H1 (cell line): Measurements from ENCODE around the gene GABRG2. TPM values are rescaled to one million over a fixed set of nuclear protein-coding genes. Genes with fewer than 3 reads are reported as not detected.

ENCODE experiments used
- CTCF ChIA-PET: fragments of 300-600 bp; sonication (Branson Sonifier 250); formaldehyde crosslinking; loops from one replicate; lab custom pipeline; 2021; ENCODE audit not compliant: partially characterized antibody; lab: Charles Lee
- POLR2A ChIA-PET: fragments of 300-600 bp; sonication (Branson Sonifier 250); formaldehyde crosslinking; loops from one replicate; lab custom pipeline; 2021; ENCODE audit warnings: inconsistent platforms; ENCODE audit not compliant: partially characterized antibody; lab: Charles Lee
- DNase-seq, 2 experiments: peaks; one replicate each; pipeline versions ENCODE4 v3.0.0 to v3.0.0-alpha.2; 2010 to 2022; ENCODE audit warnings: low spot score in 2 of 2, low read depth in 1 of 2, mixed read lengths in 1 of 2
- FAIRE-seq: peaks from 2 replicates; lab custom pipeline; 2011; peaks lifted over from hg19 to GRCh38; lab: Jason Lieb, UNC
- H2AFZ ChIP-seq: 2 replicates; pipeline ENCODE4 v1.8.1; 2012; ENCODE audit warnings: low read length, inconsistent platforms
- H2AK5ac ChIP-seq: 2 replicates; pipeline ENCODE4 v1.6.1; 2013; ENCODE audit warnings: low read depth, low read length
- H2BK120ac ChIP-seq: replicated peaks from 2 replicates; pipeline ENCODE3; 2013; ENCODE audit warnings: low read depth, low read length, inconsistent platforms
- H2BK12ac ChIP-seq: 2 replicates; pipeline ENCODE4 v1.6.1; 2013; ENCODE audit warnings: low read depth, low read length
- H2BK15ac ChIP-seq: 2 replicates; pipeline ENCODE4 v1.6.1; 2013; ENCODE audit warnings: low read length
- H2BK20ac ChIP-seq: 2 replicates; pipeline ENCODE4 v1.6.1; 2013; ENCODE audit warnings: low read length
- H2BK5ac ChIP-seq: 2 replicates; pipeline ENCODE4 v1.6.1; 2013; ENCODE audit warnings: low read depth, low read length
- H3K14ac ChIP-seq: 2 replicates; pipeline ENCODE4 v1.6.1; 2013; ENCODE audit warnings: inconsistent platforms; ENCODE audit not compliant: insufficient read length
- H3K18ac ChIP-seq: 2 replicates; pipeline ENCODE4 v1.6.1; 2013; ENCODE audit warnings: low read length; ENCODE audit errors: extremely low read depth
- H3K23ac ChIP-seq: 2 replicates; pipeline ENCODE4 v1.6.1; 2013; ENCODE audit warnings: inconsistent platforms; ENCODE audit not compliant: insufficient read length
- H3K23me2 ChIP-seq: 2 replicates; pipeline ENCODE4 v1.6.1; 2013; ENCODE audit warnings: low read depth, low read length
- H3K27ac ChIP-seq: 2 replicates; pipeline ENCODE4 v1.6.1; 2011; ENCODE audit warnings: low read depth, low read length, inconsistent platforms
- H3K27me3 ChIP-seq, 4 experiments: replicated peaks in 1 of 4; 1 replicate in 1 of 4; 2 replicates in 3 of 4; pipeline versions ENCODE4 v1.6.1 to v1.8.1; 2011 to 2013; ENCODE audit warnings: low read length in 3 of 4, mild to moderate bottlenecking in 3 of 4, inconsistent platforms in 2 of 4, mixed read lengths in 2 of 4, moderate library complexity in 1 of 4; ENCODE audit not compliant: control insufficient read depth in 3 of 4, insufficient read depth in 3 of 4; ENCODE audit errors: extremely low read depth in 1 of 4
- H3K36me3 ChIP-seq, 4 experiments: 2 replicates each; pipeline versions ENCODE4 v1.6.1 to v1.8.1; 2011 to 2013; ENCODE audit warnings: mild to moderate bottlenecking in 4 of 4, low read length in 3 of 4, moderate library complexity in 2 of 4, control low read depth in 1 of 4, inconsistent platforms in 1 of 4; ENCODE audit not compliant: insufficient read depth in 4 of 4, control insufficient read depth in 2 of 4
- H3K4ac ChIP-seq: replicated peaks from 2 replicates; pipeline ENCODE3; 2013; ENCODE audit warnings: low read length, low read depth, mixed read lengths, inconsistent platforms; ENCODE audit not compliant: insufficient read length
- H3K4me1 ChIP-seq, 4 experiments: replicated peaks in 1 of 4; 1 replicate in 1 of 4; 2 replicates in 3 of 4; pipeline versions ENCODE4 v1.6.1 to v1.8.1; 2011 to 2013; ENCODE audit warnings: low read length in 3 of 4, inconsistent platforms in 2 of 4, mixed read lengths in 1 of 4; ENCODE audit not compliant: insufficient read depth in 4 of 4, control insufficient read depth in 3 of 4
- H3K4me2 ChIP-seq, 2 experiments: 2 replicates each; pipeline versions ENCODE4 v1.6.1 to v1.8.1; 2011 to 2013; ENCODE audit warnings: low read depth in 2 of 2, low read length in 2 of 2, control low read depth in 1 of 2, inconsistent platforms in 1 of 2, mild to moderate bottlenecking in 1 of 2; ENCODE audit not compliant: insufficient read depth in 1 of 2
- H3K4me3 ChIP-seq, 4 experiments: fragments of 200-600, 300-600 bp in 1 of 4; sonication (generic), shearing (Covaris generic), sonication (Bioruptor Twin) in 1 of 4; 2 replicates each; pipeline versions ENCODE4 v1.5.1 to v1.8.1; 2011 to 2016; ENCODE audit warnings: low read length in 4 of 4, low read depth in 3 of 4, control low read depth in 2 of 4, inconsistent platforms in 2 of 4, mild to moderate bottlenecking in 2 of 4, mixed read lengths in 1 of 4, moderate library complexity in 1 of 4; ENCODE audit not compliant: insufficient read depth in 2 of 4; ENCODE audit errors: extremely low read depth in 1 of 4
- H3K56ac ChIP-seq: replicated peaks from 2 replicates; pipeline ENCODE3; 2013; ENCODE audit warnings: low read depth, mild to moderate bottlenecking, mixed read lengths, low read length, inconsistent platforms; ENCODE audit not compliant: insufficient read length
- H3K79me1 ChIP-seq: 2 replicates; pipeline ENCODE4 v1.6.1; 2013; ENCODE audit warnings: low read depth, low read length, control low read depth
- H3K79me2 ChIP-seq, 2 experiments: 2 replicates each; pipeline versions ENCODE4 v1.6.1 to v1.8.1; 2012 to 2013; ENCODE audit warnings: low read length in 2 of 2, mild to moderate bottlenecking in 2 of 2, inconsistent platforms in 1 of 2; ENCODE audit not compliant: insufficient read depth in 2 of 2, control insufficient read depth in 1 of 2
- H3K9ac ChIP-seq, 4 experiments: replicated peaks in 1 of 4; 1 replicate in 1 of 4; 2 replicates in 3 of 4; pipeline versions ENCODE4 v1.6.1 to v1.8.1; 2011 to 2013; ENCODE audit warnings: low read depth in 3 of 4, low read length in 3 of 4, control low read depth in 2 of 4, mild to moderate bottlenecking in 2 of 4, moderate library complexity in 2 of 4, inconsistent platforms in 1 of 4; ENCODE audit errors: extremely low read depth in 1 of 4
- H3K9me3 ChIP-seq, 2 experiments: 2 replicates each; pipeline versions ENCODE4 v1.6.1 to v1.8.1; 2012 to 2013; ENCODE audit warnings: mild to moderate bottlenecking in 2 of 2, moderate library complexity in 2 of 2, control low read depth in 1 of 2, inconsistent platforms in 1 of 2, low read depth in 1 of 2, low read length in 1 of 2, mixed read lengths in 1 of 2; ENCODE audit not compliant: insufficient read depth in 2 of 2
- H4K20me1 ChIP-seq, 2 experiments: replicated peaks in 1 of 2; 2 replicates each; pipeline versions ENCODE3 to v1.8.1; 2011 to 2013; ENCODE audit warnings: inconsistent platforms in 2 of 2, low read length in 2 of 2, mild to moderate bottlenecking in 1 of 2; ENCODE audit not compliant: insufficient read depth in 2 of 2, control insufficient read depth in 1 of 2
- H4K5ac ChIP-seq: 2 replicates; pipeline ENCODE4 v1.6.1; 2013; ENCODE audit warnings: low read length, low read depth, mixed read lengths, inconsistent platforms; ENCODE audit not compliant: insufficient read length
- H4K8ac ChIP-seq: 2 replicates; pipeline ENCODE4 v1.8.0; 2013; ENCODE audit warnings: mild to moderate bottlenecking, moderate library complexity, low read length, inconsistent platforms; ENCODE audit not compliant: insufficient read depth; ENCODE audit errors: extremely low read depth
- H4K91ac ChIP-seq: replicated peaks from 2 replicates; pipeline ENCODE3; 2013; ENCODE audit warnings: low read length, mixed read lengths, inconsistent platforms; ENCODE audit not compliant: insufficient read length
- RXRA ChIP-seq: IDR thresholded peaks from 2 replicates; pipeline ENCODE4 v1.6.1; 2011; ENCODE audit warnings: low read depth, mild to moderate bottlenecking, low read length, moderate library complexity; ENCODE audit not compliant: insufficient read depth
- TAF7 ChIP-seq: optimal IDR thresholded peaks from 2 replicates; pipeline ENCODE3; 2011; ENCODE audit warnings: low read depth, mild to moderate bottlenecking, inconsistent platforms, low read length, moderate library complexity, borderline replicate concordance
- WGBS, 2 experiments: shearing (Covaris generic) in 1 of 2; methylation state at CpG; one replicate each; pipeline versions ENCODE4 v1.1.6 to v1.1.7; 2013 to 2015; ENCODE audit warnings: low lambda C conversion rate in 2 of 2, mixed read lengths in 2 of 2, inconsistent platforms in 1 of 2, low coverage in 1 of 2, missing lambda C conversion rate in 1 of 2; ENCODE audit not compliant: insufficient replicate concordance in 2 of 2, insufficient coverage in 1 of 2, insufficient read length in 1 of 2; ENCODE audit errors: extremely low coverage in 1 of 2, missing lambda C conversion rate in 1 of 2; 5-methylcytosine and 5-hydroxymethylcytosine counted together
- polyA plus RNA-seq, 7 experiments: library from polyadenylated mRNA; depleted of rRNA in 3 of 7; stranded (reverse) in 5 of 7; unstranded in 2 of 7; fragments of >200 nt in 5 of 7; fragments of 200-250 nt in 2 of 7; gene quantifications; 1 replicate in 5 of 7; 2 replicates in 1 of 7; 4 replicates in 1 of 7; pipeline versions ENCODE4 v1.2.1 to v1.2.3, GENCODE V29; 2011 to 2013; ENCODE audit warnings: missing spikeins in 2 of 7, mixed read lengths in 2 of 7
- total RNA-seq: library from RNA; stranded (reverse); fragmentation: NEBNext Ultra II Directional; extraction: Animal tissue kit (Norgen Biotek cat#: 25700); gene quantifications from 2 replicates; pipeline ENCODE4 v1.2.1, GENCODE V29; 2021

Gene GABRG2
- total and polyA plus RNA-seq, 2 of the 8 experiments (the other 6 are each of a cell fraction or from before 2014, with no cell fraction given), result 2.0 to 2.8 TPM

DNA sequence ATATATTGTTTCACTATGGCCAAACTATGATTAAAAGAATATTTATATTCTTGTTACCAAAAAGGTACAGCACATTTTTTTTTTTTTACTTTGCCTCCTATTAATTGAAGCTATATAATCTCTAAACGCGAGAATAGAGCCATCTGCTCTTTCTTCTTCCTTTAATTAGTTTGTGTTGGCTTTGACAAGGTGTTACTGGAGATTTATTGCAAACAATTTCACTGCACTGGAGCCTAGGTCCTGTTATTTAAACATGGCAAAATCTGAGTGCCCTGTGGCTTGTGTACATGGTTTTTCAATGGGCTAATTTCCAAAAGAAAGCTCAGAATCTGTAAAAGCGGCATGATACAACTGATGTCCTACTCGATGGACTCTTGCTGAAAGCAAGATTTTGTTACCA, 40.8 kb upstream of the GABRG2 start:
- no peak overlapping the region for H3K9ac ChIP-seq
- H4K5ac ChIP-seq, result no peak overlapping the region
- no peak for FAIRE-seq
- no peak overlapping the region for H2BK20ac ChIP-seq
- peaks cover 0 to 1% (median 0%) of the 10 kb centered on the region in 4 experiments; a peak in 1 of 7 replicates for H3K27me3 ChIP-seq
- no peak overlapping the region for H2BK15ac ChIP-seq
- no peaks in the 10 kb centered on the region for H3K79me1 ChIP-seq
- H3K79me2 ChIP-seq, result no peaks in the 10 kb centered on the region
- H3K27ac ChIP-seq, result no peak overlapping the region
- H4K91ac ChIP-seq, result no peak overlapping the region
- no peak overlapping the region for H3K23ac ChIP-seq
- H3K56ac ChIP-seq, result no peak overlapping the region
- POLR2A ChIA-PET, result no interaction called here
- H3K23me2 ChIP-seq, result no peaks in the 10 kb centered on the region
- no peak overlapping the region for H3K18ac ChIP-seq
- no peak overlapping the region for H2BK5ac ChIP-seq
- H4K20me1 ChIP-seq, result no peaks in the 10 kb centered on the region
- no peak overlapping the region for H3K4me3 ChIP-seq
- no peak overlapping the region for H2AK5ac ChIP-seq
- no peak overlapping the region for H2BK12ac ChIP-seq
- 82% methylated on average over 4 of the region's 4 CpGs; no CpG with 5 or more reads in 1 of the 2 experiments for WGBS, 2 experiments
- H3K36me3 ChIP-seq, result no peaks in the 10 kb centered on the region
- no peak overlapping the region for H3K4me2 ChIP-seq
- CTCF ChIA-PET, result no interaction called here
- no peak overlapping the region for H2AFZ ChIP-seq
- H3K4me1 ChIP-seq, result peaks cover 0 to 4% (median 0%) of the 10 kb centered on the region in 4 experiments; a peak in 1 of 7 replicates
- no peaks in the 10 kb centered on the region for H3K9me3 ChIP-seq
- H3K14ac ChIP-seq, result no peak overlapping the region
- no peak overlapping the region for H4K8ac ChIP-seq
- no peak for TF ChIP-seq RXRA
- no peak for TF ChIP-seq TAF7
- H2BK120ac ChIP-seq, result no peak overlapping the region
- H3K4ac ChIP-seq, result no peak overlapping the region
- no peak for DNase-seq
